ENCODE results near the gene TBX1.
"Not testable (repeated sequence)": the region's sequence is repeated elsewhere in the genome, so short reads cannot be mapped to it uniquely, and the experiment has no call there.

Gene TBX1

GRCh38 chr22:19723232-19723982 is 37.2 kb upstream of the TBX1 start, which contains the start of gene GP1BB:
Gene GP1BB (plus strand): TSS chr22:19723539. CDS start chr22:19723570, 31 bp downstream.
- DNase-seq: no peak

GRCh38 chr22:19723983-19724827 is 36.4 kb upstream of the TBX1 start:
- no peak for DNase-seq

GRCh38 chr22:19724927-19725661 is 35.5 kb upstream of the TBX1 start:
- no peak for DNase-seq

- DNase-seq: not testable (repeated sequence)
These were observed 34.4 kb upstream of the TBX1 start for GRCh38 chr22:19726064-19726788.

GRCh38 chr22:19727310-19728150 is 33.0 kb upstream of the TBX1 start:
- no peak for DNase-seq

GRCh38 chr22:19728271-19728670 is 32.3 kb upstream of the TBX1 start:
- no peak for DNase-seq

GRCh38 chr22:19728836-19729235 is 31.7 kb upstream of the TBX1 start:
- no peak for DNase-seq

GRCh38 chr22:19729507-19729906 is 31.1 kb upstream of the TBX1 start:
- DNase-seq: no peak

GRCh38 chr22:19730198-19730597 is 30.4 kb upstream of the TBX1 start:
- DNase-seq: no peak

GRCh38 chr22:19730655-19731360 is 29.8 kb upstream of the TBX1 start:
- DNase-seq: peak; percentile 43 to 73

GRCh38 chr22:19731361-19732135 is 29.0 kb upstream of the TBX1 start:
- no peak for DNase-seq

GRCh38 chr22:19732403-19733113 is 28.0 kb upstream of the TBX1 start:
- no peak for DNase-seq

- no peak for DNase-seq
These were observed 26.8 kb upstream of the TBX1 start for GRCh38 chr22:19733755-19734154.

- no peak for DNase-seq
These were observed 26.4 kb upstream of the TBX1 start for GRCh38 chr22:19734163-19734562.

GRCh38 chr22:19734837-19735382 is 25.7 kb upstream of the TBX1 start:
- no peak for DNase-seq

GRCh38 chr22:19735665-19736510 is 24.7 kb upstream of the TBX1 start:
- no peak for DNase-seq

- DNase-seq: no peak
These were observed 22.5 kb upstream of the TBX1 start for GRCh38 chr22:19737846-19738663.

Data from bone marrow (tissue), 2 donors.